ENCODE data around the gene HCFC1.

Gene HCFC1

GRCh38 chrX:153948847-153949805 lies 22.5 kb downstream of the HCFC1 start:
- peak overlapping the region; percentile 91 for H3K27ac Mint-ChIP-seq
- H3K4me3 Mint-ChIP-seq, result no peak overlapping the region
- no peak for ATAC-seq

GRCh38 chrX:153948002-153948466 lies 23.6 kb downstream of the HCFC1 start:
- Mint-ChIP-seq H3K4me3 (no peak overlapping the region), H3K4me1 (peaks cover 49% of the 10 kb centered on the region), H3K27me3 (no peaks in the 10 kb centered on the region), H3K27ac (peak overlapping the region; percentile 91), H3K9me3 (no peaks in the 10 kb centered on the region), H3K36me3 (ENCODE audit: low read depth) (peaks cover 19% of the 10 kb centered on the region)
- DNase-seq (no peak), ATAC-seq (no peak)

More at GRCh38 chrX:153948847-153949805, 22.5 kb downstream of the HCFC1 start:
- DNase-seq, result no peak
- no peaks in the 10 kb centered on the region for H3K27me3 Mint-ChIP-seq
- no peaks in the 10 kb centered on the region for H3K9me3 Mint-ChIP-seq
- H3K4me1 Mint-ChIP-seq, result peaks cover 47% of the 10 kb centered on the region
- peaks cover 21% of the 10 kb centered on the region for H3K36me3 Mint-ChIP-seq (ENCODE audit: low read depth)

GRCh38 chrX:153947009-153947769 lies 24.4 kb downstream of the HCFC1 start:
- DNase-seq, result peak; percentile 78
- Mint-ChIP-seq H3K27me3 (no peaks in the 10 kb centered on the region), H3K4me1 (peaks cover 46% of the 10 kb centered on the region), H3K9me3 (no peaks in the 10 kb centered on the region), H3K27ac (peak overlapping the region; percentile 91), H3K4me3 (peak overlapping the region; percentile 42), H3K36me3 (ENCODE audit: low read depth) (peaks cover 19% of the 10 kb centered on the region)
- peak; percentile 78 for ATAC-seq

GRCh38 chrX:153945956-153946943 lies 25.4 kb downstream of the HCFC1 start:
- no peaks in the 10 kb centered on the region for H3K27me3 Mint-ChIP-seq
- peaks cover 14% of the 10 kb centered on the region for H3K36me3 Mint-ChIP-seq (ENCODE audit: low read depth)
- H3K9me3 Mint-ChIP-seq, result no peaks in the 10 kb centered on the region
- ATAC-seq (no peak), DNase-seq (no peak)
- H3K27ac Mint-ChIP-seq, result no peak overlapping the region
- peaks cover 45% of the 10 kb centered on the region for H3K4me1 Mint-ChIP-seq
- no peak overlapping the region for H3K4me3 Mint-ChIP-seq

- Mint-ChIP-seq H3K9me3 (no peaks in the 10 kb centered on the region), H3K4me3 (peak overlapping the region; percentile 80), H3K27ac (no peak overlapping the region), H3K4me1 (peaks cover 39% of the 10 kb centered on the region), H3K27me3 (no peaks in the 10 kb centered on the region), H3K36me3 (ENCODE audit: low read depth) (peaks cover 6% of the 10 kb centered on the region)
- ATAC-seq (no peak), DNase-seq (no peak)
Observed at GRCh38 chrX:153944800-153945150, 26.8 kb downstream of the HCFC1 start.

- Mint-ChIP-seq H3K36me3 (ENCODE audit: low read depth) (peaks cover 4% of the 10 kb centered on the region), H3K9me3 (no peaks in the 10 kb centered on the region), H3K4me3 (peak within 1 kb of the TSS; percentile 80), H3K4me1 (peaks cover 34% of the 10 kb centered on the region), H3K27me3 (no peaks in the 10 kb centered on the region), H3K27ac (peak within 1 kb of the TSS; percentile 54)
- no peak for ATAC-seq
- peak; percentile 42 for DNase-seq
Observed at GRCh38 chrX:153944140-153944799, 27.3 kb downstream of the HCFC1 start, which contains the start of gene RENBP. TSS of gene RENBP (minus strand) at chrX:153944643. CDS start at chrX:153944610, 33 bp downstream.

- Mint-ChIP-seq H3K36me3 (ENCODE audit: low read depth) (peaks cover under 1% of the 10 kb centered on the region), H3K27me3 (no peaks in the 10 kb centered on the region), H3K27ac (peak overlapping the region; percentile 89), H3K4me3 (peak overlapping the region; percentile 76), H3K4me1 (peaks cover 27% of the 10 kb centered on the region), H3K9me3 (no peaks in the 10 kb centered on the region)
- ATAC-seq (no peak), DNase-seq (no peak)
Observed at GRCh38 chrX:153941336-153942252, 30.0 kb downstream of the HCFC1 start.

- Mint-ChIP-seq H3K4me1 (peaks cover 34% of the 10 kb centered on the region), H3K27me3 (no peaks in the 10 kb centered on the region), H3K27ac (no peak overlapping the region), H3K36me3 (ENCODE audit: low read depth) (peaks cover 2% of the 10 kb centered on the region), H3K9me3 (no peaks in the 10 kb centered on the region), H3K4me3 (no peak overlapping the region)
- DNase-seq (no peak), ATAC-seq (no peak)
Observed at GRCh38 chrX:153939573-153939972, 32.0 kb downstream of the HCFC1 start.

GRCh38 chrX:153938226-153938786 lies 33.3 kb downstream of the HCFC1 start:
- no peaks in the 10 kb centered on the region for H3K27me3 Mint-ChIP-seq
- H3K4me1 Mint-ChIP-seq, result peaks cover 27% of the 10 kb centered on the region
- no peak for ATAC-seq
- peaks cover 10% of the 10 kb centered on the region for H3K36me3 Mint-ChIP-seq (ENCODE audit: low read depth)
- peak overlapping the region; percentile 22 for H3K27ac Mint-ChIP-seq
- DNase-seq, result peak; percentile 30
- no peaks in the 10 kb centered on the region for H3K9me3 Mint-ChIP-seq
- no peak overlapping the region for H3K4me3 Mint-ChIP-seq

- ATAC-seq, result no peak
- no peaks in the 10 kb centered on the region for H3K27me3 Mint-ChIP-seq
- H3K36me3 Mint-ChIP-seq (ENCODE audit: low read depth), result peaks cover 15% of the 10 kb centered on the region
- H3K9me3 Mint-ChIP-seq, result no peaks in the 10 kb centered on the region
- H3K27ac Mint-ChIP-seq, result no peak overlapping the region
- H3K4me3 Mint-ChIP-seq, result no peak overlapping the region
- no peak for DNase-seq
- H3K4me1 Mint-ChIP-seq, result peaks cover 31% of the 10 kb centered on the region
Observed at GRCh38 chrX:153937056-153937455, 34.6 kb downstream of the HCFC1 start.

GRCh38 chrX:153935326-153935851 lies 36.2 kb downstream of the HCFC1 start:
- Mint-ChIP-seq H3K4me3 (peak overlapping the region; percentile 73), H3K9me3 (no peaks in the 10 kb centered on the region), H3K36me3 (ENCODE audit: low read depth) (peaks cover 16% of the 10 kb centered on the region), H3K4me1 (peaks cover 33% of the 10 kb centered on the region), H3K27me3 (no peaks in the 10 kb centered on the region), H3K27ac (peak overlapping the region; percentile 64)
- DNase-seq (no peak), ATAC-seq (peak; percentile 25)

GRCh38 chrX:153934762-153935325 lies 36.8 kb downstream of the HCFC1 start, which contains the start of gene NAA10:
TSS of gene NAA10 (minus strand) at chrX:153935037. CDS start at chrX:153934904, 133 bp downstream.
- Mint-ChIP-seq H3K27ac (peak within 1 kb of the TSS; percentile 81), H3K27me3 (no peaks in the 10 kb centered on the region)
- peak; percentile 94 for ATAC-seq

More at GRCh38 chrX:153934762-153935325, 36.8 kb downstream of the HCFC1 start, which contains the start of gene NAA10:
- H3K4me3 Mint-ChIP-seq, result peak within 1 kb of the TSS; percentile 84
- peaks cover 33% of the 10 kb centered on the region for H3K4me1 Mint-ChIP-seq
- DNase-seq, result peak; percentile 65
- H3K36me3 Mint-ChIP-seq (ENCODE audit: low read depth), result peaks cover 17% of the 10 kb centered on the region
- no peaks in the 10 kb centered on the region for H3K9me3 Mint-ChIP-seq

All from activated naive CD8-positive, alpha-beta T cell treated with anti-CD3 and anti-CD28 coated beads, Interleukin-2, amount 50 U/mL, for 24 hours (primary cell).